GM10266 (cell line): ENCODE data around the gene TYW3.

ENCODE experiments used
- DNase-seq: peaks from one replicate; pipeline ENCODE4 v3.0.0; 2012; ENCODE audit errors: extremely low spot score
- TF ChIP-seq, protein P1 (sequence below): IDR thresholded peaks from 2 replicates; pipeline ENCODE4 v1.5.1; 2012; ENCODE audit warnings: mild to moderate bottlenecking, low read depth; ENCODE audit not compliant: control insufficient read depth, insufficient read depth; ENCODE audit errors: missing control alignments

The TYW3 gene

DNA sequence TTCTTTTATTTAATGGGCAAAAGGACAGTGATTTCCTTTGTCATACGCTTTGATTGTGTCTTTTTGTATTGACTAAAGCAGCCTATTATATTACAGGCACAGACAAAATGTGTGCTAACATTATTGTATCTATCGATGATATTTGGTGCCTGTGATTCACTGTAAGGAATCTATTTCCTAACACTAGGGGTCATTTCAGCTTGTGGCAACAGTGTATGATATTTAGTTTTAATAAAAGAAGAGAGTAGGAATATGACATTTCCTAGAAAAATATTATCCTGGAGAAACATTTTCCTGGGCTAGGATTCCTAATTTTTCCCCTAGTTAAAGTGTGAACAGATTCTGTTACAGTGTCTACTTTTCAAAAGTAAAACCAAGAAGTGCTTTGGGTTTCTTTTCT, 42.8 kb downstream of the TYW3 start:
- TF ChIP-seq, protein P1, sequence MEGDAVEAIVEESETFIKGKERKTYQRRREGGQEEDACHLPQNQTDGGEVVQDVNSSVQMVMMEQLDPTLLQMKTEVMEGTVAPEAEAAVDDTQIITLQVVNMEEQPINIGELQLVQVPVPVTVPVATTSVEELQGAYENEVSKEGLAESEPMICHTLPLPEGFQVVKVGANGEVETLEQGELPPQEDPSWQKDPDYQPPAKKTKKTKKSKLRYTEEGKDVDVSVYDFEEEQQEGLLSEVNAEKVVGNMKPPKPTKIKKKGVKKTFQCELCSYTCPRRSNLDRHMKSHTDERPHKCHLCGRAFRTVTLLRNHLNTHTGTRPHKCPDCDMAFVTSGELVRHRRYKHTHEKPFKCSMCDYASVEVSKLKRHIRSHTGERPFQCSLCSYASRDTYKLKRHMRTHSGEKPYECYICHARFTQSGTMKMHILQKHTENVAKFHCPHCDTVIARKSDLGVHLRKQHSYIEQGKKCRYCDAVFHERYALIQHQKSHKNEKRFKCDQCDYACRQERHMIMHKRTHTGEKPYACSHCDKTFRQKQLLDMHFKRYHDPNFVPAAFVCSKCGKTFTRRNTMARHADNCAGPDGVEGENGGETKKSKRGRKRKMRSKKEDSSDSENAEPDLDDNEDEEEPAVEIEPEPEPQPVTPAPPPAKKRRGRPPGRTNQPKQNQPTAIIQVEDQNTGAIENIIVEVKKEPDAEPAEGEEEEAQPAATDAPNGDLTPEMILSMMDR: no peak
- DNase-seq: no peak

DNA sequence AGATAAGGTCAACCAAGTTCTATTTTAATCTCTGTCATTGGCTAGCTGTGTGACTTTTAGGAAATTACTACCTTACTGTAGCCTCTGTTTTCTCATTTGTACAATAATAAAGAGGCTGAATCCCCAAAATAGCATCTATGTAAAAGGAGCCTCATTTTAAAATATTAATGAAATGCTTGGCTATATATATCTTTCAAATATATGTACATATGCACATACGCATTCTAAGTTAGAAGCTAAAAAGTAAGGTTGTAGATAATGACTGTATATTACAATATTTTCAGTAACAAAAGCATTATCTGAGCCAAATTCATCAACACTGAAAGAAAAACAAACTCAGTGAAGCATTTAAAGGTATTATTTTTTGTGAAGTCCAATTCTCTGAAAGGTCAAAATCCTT, 44.6 kb downstream of the TYW3 start:
- TF ChIP-seq, protein P1: no peak
- DNase-seq: no peak

DNA sequence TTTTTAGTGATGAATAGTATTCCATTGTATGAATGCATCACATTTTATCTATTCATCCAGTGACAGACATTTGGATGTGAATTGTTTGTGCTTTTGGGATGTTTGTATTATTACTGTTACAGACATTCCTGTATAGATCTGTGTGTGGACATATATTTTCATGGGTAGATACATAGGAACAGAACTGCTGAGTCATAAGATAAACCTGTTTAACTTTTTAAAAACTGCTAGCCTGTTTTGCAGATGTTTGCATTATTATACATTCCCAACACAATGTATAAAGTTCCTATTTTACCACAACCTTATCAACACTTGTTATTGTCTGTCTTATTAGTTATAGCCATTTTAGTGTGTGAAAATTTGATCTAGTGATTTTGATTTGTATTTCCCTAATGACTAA, 46.8 kb downstream of the TYW3 start:
- TF ChIP-seq, protein P1: no peak
- DNase-seq: no peak

DNA sequence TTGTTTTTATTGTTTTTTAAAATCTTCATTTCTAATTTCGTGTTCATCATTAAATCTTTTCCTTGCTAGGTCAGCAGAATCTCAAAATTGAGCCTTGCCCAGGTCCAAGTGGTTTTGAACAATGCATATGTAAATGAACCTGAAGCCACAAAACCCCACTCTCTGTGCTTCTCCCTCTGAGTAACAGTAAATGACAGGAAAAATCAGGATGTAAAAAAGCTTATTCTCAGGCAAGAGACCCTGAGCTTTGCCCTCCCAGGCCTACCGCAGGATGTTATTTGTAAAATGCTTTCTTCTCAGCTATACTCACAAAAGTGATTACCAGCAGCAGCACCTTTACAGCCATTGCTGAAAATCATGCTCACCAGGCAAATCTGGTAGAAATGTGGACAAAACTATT, 47.6 kb downstream of the TYW3 start:
- TF ChIP-seq, protein P1: no peak
- no peak for DNase-seq

DNA sequence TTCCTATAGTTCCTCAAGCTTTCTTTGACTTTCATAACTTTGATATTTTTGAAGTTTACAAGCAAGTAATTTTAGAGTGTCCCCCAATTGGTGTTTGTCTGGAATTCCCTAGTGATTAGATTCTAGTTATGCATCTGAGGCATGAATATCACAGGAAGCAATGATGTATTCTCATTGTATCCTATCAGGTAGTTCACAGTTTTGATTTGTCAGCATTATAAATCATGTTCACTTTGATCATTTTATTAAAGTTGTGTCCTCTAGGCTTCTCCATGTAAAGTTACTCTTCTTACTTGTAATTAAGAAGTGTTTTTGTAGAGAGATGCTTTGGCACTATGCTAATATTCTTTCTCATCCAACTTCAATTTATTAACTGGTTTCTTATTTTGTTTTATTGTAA, 53.0 kb downstream of the TYW3 start:
- TF ChIP-seq, protein P1: no peak
- no peak for DNase-seq

DNA sequence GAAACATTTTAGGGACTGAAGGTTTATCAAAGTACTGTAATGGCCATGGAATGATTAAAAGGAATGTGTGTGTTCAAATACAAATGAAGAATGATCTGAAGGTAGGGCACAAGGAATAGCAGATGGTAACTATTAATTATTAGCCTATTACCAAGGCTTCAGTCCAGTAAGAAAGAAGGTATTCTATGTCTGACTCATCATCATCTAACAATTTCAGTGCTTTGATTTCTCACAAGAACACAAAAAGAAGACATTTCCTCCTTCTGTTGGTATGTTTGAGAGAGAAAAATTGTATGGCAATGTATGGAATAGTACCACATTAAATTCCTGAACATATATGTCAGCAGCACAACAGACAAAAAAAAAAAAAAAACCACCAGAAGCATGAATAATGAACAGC, 57.5 kb downstream of the TYW3 start:
- TF ChIP-seq, protein P1: no peak

DNA sequence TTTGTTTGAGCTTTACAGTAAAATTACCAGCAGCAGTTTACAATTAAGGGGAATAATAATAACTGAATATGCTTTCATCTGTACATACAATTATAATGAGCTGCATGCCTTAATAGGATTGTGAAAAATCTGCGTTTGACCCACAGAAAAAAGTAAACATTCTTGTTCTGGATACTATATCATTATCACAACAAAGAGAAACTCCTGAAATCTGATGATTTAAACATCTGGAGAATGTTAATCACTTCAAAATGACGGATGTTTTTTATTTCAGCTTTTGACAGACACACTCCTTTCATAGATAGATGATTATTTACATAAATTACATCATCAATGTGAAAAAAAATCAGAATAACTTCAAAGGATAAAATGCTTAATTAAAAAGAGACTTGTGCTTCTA, 58.5 kb downstream of the TYW3 start:
- TF ChIP-seq, protein P1: no peak

More for the DNA sequence above, 57.5 kb downstream of the TYW3 start:
- no peak for DNase-seq

More for the DNA sequence above, 58.5 kb downstream of the TYW3 start:
- no peak for DNase-seq
